ENCODE data around the gene RANBP9. TPM values are rescaled to one million over a fixed set of nuclear protein-coding genes. Genes with fewer than 3 reads are reported as not detected.

Gene RANBP9
- total RNA-seq, 1 experiment from 2014 or later = 44.5 TPM

DNA sequence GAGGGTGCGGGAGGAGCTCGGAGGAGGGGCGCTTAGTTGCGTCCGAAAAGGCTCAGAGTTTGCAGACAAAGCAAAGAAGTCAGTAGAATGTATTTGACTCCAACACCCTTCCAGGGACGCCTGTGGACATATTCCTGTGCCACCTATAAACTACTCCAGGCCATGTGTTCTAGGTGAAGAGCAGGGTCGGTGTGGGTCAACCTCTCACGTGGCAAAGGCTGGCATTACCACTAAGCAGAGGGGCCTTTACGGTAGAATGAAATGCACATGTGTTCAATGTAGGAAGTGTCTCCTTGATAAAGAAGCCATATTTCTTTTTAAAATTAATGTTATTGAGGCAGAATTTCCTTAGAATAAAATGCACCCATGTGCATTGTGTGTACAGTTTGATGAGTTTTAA is 121.8 kb downstream of the RANBP9 start:
- no peaks in the 10 kb centered on the region for H3K36me3 ChIP-seq (ENCODE audit: control insufficient read depth, insufficient read depth, low read length)
- ChIA-PET POLR2A (no interaction called here), CTCF (no interaction called here)
- H3K27ac ChIP-seq (ENCODE audit: low read length) = no peak overlapping the region
- no TSS peak for BruUV-seq (replicated peaks)
- H3K9me3 ChIP-seq (ENCODE audit: control insufficient read depth, insufficient read depth, low read depth, low read length) = no peaks in the 10 kb centered on the region
- ATAC-seq = no peak
- intact Hi-C loops (cut with micrococcal nuclease; ENCODE audit: unreplicated experiment) = no loop called here
- no peaks in the 10 kb centered on the region for H3K4me1 ChIP-seq (ENCODE audit: control insufficient read depth, insufficient read depth, low read length)
- in situ Hi-C loops (cut with HindIII; ENCODE audit: low pct_unique_long_range_greater_than_20kb, low sequenced_read_pairs) = no loop called here
- no peak overlapping the region for H3K4me3 ChIP-seq (ENCODE audit: low read depth in 2 of 2, low read length in 2 of 2)
- no peak for DNase-seq (ENCODE audit: low read depth, low spot score)
- TF ChIP-seq CTCF (IDR thresholded peaks at IDR 0.05) = no peak
- TF ChIP-seq TCF7L2 (IDR thresholded peaks at IDR 0.05; ENCODE audit: low read depth, low read length) = no peak
- no peak for TF ChIP-seq REST (IDR thresholded peaks at IDR 0.05; ENCODE audit: insufficient read depth in 1 of 2, low read depth in 2 of 2, low read length in 1 of 2)
- TF ChIP-seq SIN3A (IDR thresholded peaks at IDR 0.05; ENCODE audit: borderline replicate concordance, insufficient read depth, low read depth, low read length) = no peak
- no peak for TF ChIP-seq POLR2AphosphoS5 (IDR thresholded peaks at IDR 0.05; ENCODE audit: low read depth, low read length)
- no peaks in the 10 kb centered on the region for H3K27me3 ChIP-seq (ENCODE audit: control insufficient read depth, insufficient read depth, low read length)

DNA sequence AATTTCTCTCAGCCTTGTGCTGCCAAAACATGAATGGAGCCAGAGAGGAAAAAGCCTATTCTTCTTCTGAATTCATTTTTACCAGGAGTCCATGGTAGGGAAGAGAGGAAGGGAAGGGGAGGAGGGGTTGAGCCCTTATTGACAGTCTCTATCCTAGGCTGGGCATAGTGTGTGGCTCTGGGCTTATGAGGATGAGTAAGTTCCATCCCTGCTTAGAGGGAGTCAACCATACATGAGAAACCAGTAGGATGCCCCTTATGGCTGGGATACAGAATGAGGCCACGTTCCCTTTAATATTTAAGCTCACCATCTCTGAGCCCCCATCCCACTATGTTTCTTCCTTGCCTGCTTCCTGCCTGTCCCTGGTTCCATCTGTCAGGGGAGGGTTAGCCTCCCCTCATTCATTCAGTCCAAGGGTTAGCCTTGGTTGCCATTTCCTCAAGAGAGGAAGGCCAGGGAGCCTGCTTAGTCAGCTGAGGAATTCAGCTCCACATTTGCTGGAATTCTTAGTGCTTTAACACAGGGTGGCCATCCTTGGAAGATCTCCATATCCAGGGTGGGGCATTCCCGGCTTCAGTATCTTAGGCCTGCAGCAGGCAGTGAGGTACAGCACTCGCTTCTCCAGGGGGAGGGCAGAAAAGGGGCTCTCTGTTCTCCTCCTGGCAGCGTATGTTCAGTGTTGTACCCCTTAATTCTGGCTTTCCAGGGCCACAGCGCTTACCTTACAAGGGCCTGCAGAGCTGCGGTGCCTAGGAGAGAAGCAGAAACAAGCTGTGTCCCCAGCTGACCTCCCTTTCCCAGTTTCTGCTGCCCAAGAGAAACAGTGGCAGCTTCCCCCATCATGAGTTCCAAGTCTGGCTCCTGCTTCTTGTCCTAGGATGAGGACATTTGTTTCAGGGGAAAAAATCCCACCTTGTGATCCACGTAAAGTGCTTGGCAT is 124.8 kb downstream of the RANBP9 start:
- H3K4me1 ChIP-seq (ENCODE audit: control insufficient read depth, insufficient read depth, low read length) = no peaks in the 10 kb centered on the region
- H3K9me3 ChIP-seq (ENCODE audit: control insufficient read depth, insufficient read depth, low read depth, low read length) = no peaks in the 10 kb centered on the region
- intact Hi-C loops (cut with micrococcal nuclease; ENCODE audit: unreplicated experiment) (no loop called here), in situ Hi-C loops (cut with HindIII; ENCODE audit: low pct_unique_long_range_greater_than_20kb, low sequenced_read_pairs) (no loop called here)
- no peak for TF ChIP-seq CTCF (IDR thresholded peaks at IDR 0.05)
- no peak for TF ChIP-seq TCF7L2 (IDR thresholded peaks at IDR 0.05; ENCODE audit: low read depth, low read length)
- no peak for TF ChIP-seq POLR2AphosphoS5 (IDR thresholded peaks at IDR 0.05; ENCODE audit: low read depth, low read length)
- no peak for TF ChIP-seq REST (IDR thresholded peaks at IDR 0.05; ENCODE audit: insufficient read depth in 1 of 2, low read depth in 2 of 2, low read length in 1 of 2)
- no peak for TF ChIP-seq SIN3A (IDR thresholded peaks at IDR 0.05; ENCODE audit: borderline replicate concordance, insufficient read depth, low read depth, low read length)
- no peak overlapping the region for H3K4me3 ChIP-seq (ENCODE audit: low read depth in 2 of 2, low read length in 2 of 2)
- ChIA-PET CTCF (no interaction called here), POLR2A (no interaction called here)
- no peak for DNase-seq (ENCODE audit: low read depth, low spot score)
- no peak overlapping the region for H3K27ac ChIP-seq (ENCODE audit: low read length)
- no peaks in the 10 kb centered on the region; the same call in 1 of the 2 replicates for H3K36me3 ChIP-seq (ENCODE audit: control insufficient read depth, insufficient read depth, low read length)
- no peak for ATAC-seq
- no TSS peak for BruUV-seq (replicated peaks)
- no peaks in the 10 kb centered on the region for H3K27me3 ChIP-seq (ENCODE audit: control insufficient read depth, insufficient read depth, low read length)

Measured in Panc1 (cell line).